Kidney epithelial cell (primary cell): ENCODE data around the gene PPP2R5C. TPM values are rescaled to one million over a fixed set of nuclear protein-coding genes. Genes with fewer than 3 reads are reported as not detected.

Experiments used
- DNase-seq: peaks from one replicate; pipeline ENCODE4 v3.0.0-alpha.2; 2010; ENCODE audit warnings: low read depth
- H3K27me3 ChIP-seq: 2 replicates; pipeline ENCODE4 v1.6.0; 2011; ENCODE audit warnings: low read length; ENCODE audit not compliant: control insufficient read depth, insufficient read depth
- H3K36me3 ChIP-seq: 2 replicates; pipeline ENCODE4 v1.5.1; 2011; ENCODE audit warnings: low read length; ENCODE audit not compliant: control insufficient read depth, insufficient read depth
- H3K4me3 ChIP-seq: 2 replicates; pipeline ENCODE4 v1.5.1; 2011; ENCODE audit warnings: low read depth, mild to moderate bottlenecking, control low read depth, low read length
- total RNA-seq: library from RNA; depleted of rRNA; stranded (reverse); fragments of >200 nt; gene quantifications from 2 replicates; pipeline ENCODE4 v1.2.3, GENCODE V29; 2015
- TF ChIP-seq, protein P1 (sequence below): IDR thresholded peaks from 2 replicates; pipeline ENCODE4 v1.5.1; 2011; ENCODE audit warnings: mild to moderate bottlenecking, moderate library complexity, low read length, control low read depth, inconsistent platforms; ENCODE audit not compliant: insufficient read depth, poor library complexity, severe bottlenecking

Gene PPP2R5C
- total RNA-seq, 1 donor from 2014 or later, result 79.6 TPM

- no peak overlapping the region for H3K4me3 ChIP-seq
- H3K27me3 ChIP-seq, result peaks cover 16% of the 10 kb centered on the region
Observed at GRCh38 chr14:101776344-101776743, 14.8 kb downstream of the PPP2R5C start.

DNA sequence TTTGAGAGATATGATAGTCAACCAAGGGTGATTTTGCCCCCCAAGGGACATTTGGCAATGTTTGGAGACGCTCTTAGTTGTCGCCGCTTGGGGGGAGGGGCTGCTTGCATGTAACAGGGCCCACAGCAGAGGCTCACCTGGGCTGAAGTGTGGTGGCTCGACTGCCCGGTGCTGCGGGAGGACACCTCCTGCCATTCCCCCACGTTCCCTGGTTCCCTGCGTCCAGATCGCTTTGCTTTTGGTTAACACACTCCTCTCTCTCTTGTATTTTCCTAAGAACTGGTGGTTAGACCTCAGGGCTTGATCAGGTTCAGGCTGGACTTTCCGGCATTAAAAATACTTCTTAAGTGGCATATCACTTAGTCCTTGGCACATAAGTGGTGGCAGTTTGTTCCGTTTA is 18.9 kb downstream of the PPP2R5C start:
- TF ChIP-seq, protein P1, sequence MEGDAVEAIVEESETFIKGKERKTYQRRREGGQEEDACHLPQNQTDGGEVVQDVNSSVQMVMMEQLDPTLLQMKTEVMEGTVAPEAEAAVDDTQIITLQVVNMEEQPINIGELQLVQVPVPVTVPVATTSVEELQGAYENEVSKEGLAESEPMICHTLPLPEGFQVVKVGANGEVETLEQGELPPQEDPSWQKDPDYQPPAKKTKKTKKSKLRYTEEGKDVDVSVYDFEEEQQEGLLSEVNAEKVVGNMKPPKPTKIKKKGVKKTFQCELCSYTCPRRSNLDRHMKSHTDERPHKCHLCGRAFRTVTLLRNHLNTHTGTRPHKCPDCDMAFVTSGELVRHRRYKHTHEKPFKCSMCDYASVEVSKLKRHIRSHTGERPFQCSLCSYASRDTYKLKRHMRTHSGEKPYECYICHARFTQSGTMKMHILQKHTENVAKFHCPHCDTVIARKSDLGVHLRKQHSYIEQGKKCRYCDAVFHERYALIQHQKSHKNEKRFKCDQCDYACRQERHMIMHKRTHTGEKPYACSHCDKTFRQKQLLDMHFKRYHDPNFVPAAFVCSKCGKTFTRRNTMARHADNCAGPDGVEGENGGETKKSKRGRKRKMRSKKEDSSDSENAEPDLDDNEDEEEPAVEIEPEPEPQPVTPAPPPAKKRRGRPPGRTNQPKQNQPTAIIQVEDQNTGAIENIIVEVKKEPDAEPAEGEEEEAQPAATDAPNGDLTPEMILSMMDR, result no peak
- DNase-seq, result no peak
- Histone ChIP-seq H3K27me3 (peaks cover 21% of the 10 kb centered on the region), H3K36me3 (no peaks in the 10 kb centered on the region), H3K4me3 (no peak overlapping the region)

More at GRCh38 chr14:101776344-101776743, 14.8 kb downstream of the PPP2R5C start:
- DNase-seq, result no peak
- H3K36me3 ChIP-seq, result no peaks in the 10 kb centered on the region
- TF ChIP-seq, protein P1, result no peak

DNA sequence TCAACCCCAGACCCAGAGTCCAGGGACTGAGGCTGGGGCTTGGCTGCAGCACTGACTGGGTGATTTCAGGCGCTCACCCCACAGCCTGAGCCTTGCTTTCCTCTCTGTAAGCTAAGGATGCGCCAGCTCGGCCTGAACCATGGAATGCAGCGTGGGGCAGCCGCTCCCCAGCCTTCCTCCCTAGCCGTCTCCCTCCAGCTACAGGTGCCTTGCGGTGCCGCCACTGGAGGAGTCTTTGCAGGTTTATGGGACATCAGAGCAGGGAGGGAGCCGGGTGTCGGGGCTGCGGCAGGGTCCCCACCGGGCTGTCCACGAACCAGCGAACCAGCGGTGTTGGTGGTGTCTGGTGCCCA is 19.4 kb downstream of the PPP2R5C start:
- no peak for DNase-seq
- peaks cover 21% of the 10 kb centered on the region for H3K27me3 ChIP-seq
- peak overlapping the region; percentile 24 for H3K4me3 ChIP-seq
- TF ChIP-seq, protein P1, result no peak
- H3K36me3 ChIP-seq, result no peaks in the 10 kb centered on the region

DNA sequence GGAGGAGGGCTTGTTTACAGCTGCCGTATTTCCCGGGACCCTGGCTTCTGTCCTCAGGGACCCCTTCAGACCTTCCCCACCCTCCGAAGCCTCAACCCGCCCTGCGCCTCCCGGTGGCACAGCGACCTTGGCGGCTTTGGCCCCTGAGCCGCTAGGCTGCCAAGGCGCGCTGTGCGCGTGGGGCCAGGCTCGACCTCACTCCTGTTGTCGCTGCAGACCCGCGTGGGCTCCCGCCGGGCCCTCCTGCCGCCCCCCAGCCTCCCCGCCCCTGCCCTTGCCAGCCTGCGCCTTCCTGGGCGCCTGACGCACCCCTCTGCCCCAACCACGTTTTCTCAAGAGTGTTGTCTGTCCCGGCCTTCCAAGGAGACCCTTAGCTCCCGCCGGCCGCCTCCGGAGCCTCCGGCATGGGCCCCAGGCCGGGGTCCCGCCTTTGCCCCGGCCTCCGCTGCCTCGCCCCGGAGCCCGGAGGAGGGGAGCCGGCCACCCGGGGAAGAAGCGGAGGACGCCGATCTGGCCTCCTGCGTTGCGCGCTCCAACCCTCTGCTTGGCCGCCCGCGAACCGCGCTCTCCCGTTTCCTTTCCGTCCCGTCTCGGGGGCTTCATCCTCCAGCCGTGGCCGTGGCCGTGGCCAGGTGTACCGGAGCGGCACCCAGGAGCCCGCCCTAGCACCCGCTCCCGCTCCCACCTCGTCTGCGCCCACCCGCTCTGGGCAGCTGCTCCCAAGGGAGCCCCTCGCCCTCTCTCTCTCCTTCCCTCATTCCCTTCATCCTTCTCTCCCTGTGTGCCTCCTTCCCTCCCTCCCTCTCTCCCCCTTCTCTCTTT is 19.9 kb downstream of the PPP2R5C start:
- Histone ChIP-seq H3K27me3 (peaks cover 21% of the 10 kb centered on the region), H3K4me3 (peak overlapping the region; percentile 24), H3K36me3 (no peaks in the 10 kb centered on the region)
- no peak for DNase-seq
- TF ChIP-seq, protein P1, result no peak

- TF ChIP-seq, protein P1, result no peak
Observed at GRCh38 chr14:101783260-101784016, 21.9 kb downstream of the PPP2R5C start.

More at GRCh38 chr14:101783260-101784016, 21.9 kb downstream of the PPP2R5C start:
- H3K36me3 ChIP-seq, result no peaks in the 10 kb centered on the region
- DNase-seq, result no peak
- H3K27me3 ChIP-seq, result peaks cover 21% of the 10 kb centered on the region
- no peak overlapping the region for H3K4me3 ChIP-seq
